ENCODE measurements around the gene TAF10. TPM values are rescaled to one million over a fixed set of nuclear protein-coding genes. Genes with fewer than 3 reads are reported as not detected.

TAF10 gene
- total RNA-seq, 1 donor from 2014 or later = 141 TPM

DNA sequence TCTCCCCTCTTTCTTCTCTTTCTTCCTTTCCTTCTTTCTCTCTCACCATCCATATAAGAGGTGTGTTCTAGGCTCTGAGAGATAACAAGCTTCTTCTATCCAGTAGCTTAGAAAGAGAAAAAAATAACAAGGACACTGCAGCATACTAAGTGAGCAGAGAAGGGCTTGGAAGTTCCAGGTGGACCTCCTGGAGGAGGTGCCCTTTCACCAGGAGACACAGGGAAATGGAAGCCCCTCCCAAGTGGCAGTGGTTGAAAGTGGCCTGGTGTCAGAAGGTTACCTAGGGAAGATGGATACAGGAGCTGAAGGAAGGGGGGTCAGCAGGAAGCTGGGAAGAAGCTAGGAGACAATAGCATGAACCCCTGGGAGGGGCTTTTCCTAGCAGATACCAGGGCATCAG, 38.1 kb upstream of the TAF10 start:
- intact Hi-C loops (cut with micrococcal nuclease) = no loop called here

DNA sequence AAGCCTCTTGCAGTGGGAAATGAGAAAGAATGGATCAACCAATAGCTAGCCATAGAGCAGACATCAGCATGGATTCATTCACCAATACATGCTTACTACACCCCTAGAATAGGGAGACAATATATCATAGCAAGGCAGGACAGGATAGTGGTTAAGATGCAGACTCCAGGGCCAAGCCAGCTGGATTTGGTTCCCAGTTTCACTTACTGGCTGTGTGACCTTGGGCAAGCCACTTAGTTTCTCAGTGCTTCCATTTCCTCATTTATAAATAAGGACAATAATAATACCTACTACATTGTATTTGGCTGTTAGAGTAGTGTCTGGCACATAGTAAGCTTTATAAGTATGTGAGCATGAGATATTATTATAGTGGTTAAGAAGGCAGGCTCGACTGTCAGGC, 36.5 kb upstream of the TAF10 start:
- no peaks in the 10 kb centered on the region for H3K9me3 Mint-ChIP-seq
- intact Hi-C loops (cut with micrococcal nuclease) = no loop called here
- no peak overlapping the region for H3K4me3 Mint-ChIP-seq
- H3K4me1 Mint-ChIP-seq = peaks cover 2% of the 10 kb centered on the region
- no peak overlapping the region for H3K27ac Mint-ChIP-seq
- no peaks in the 10 kb centered on the region for H3K36me3 Mint-ChIP-seq (ENCODE audit: low read depth)
- no peaks in the 10 kb centered on the region for H3K27me3 Mint-ChIP-seq
- DNase-seq = no peak

More for the DNA sequence above, 38.1 kb upstream of the TAF10 start:
- no peak overlapping the region for H3K4me3 Mint-ChIP-seq
- H3K27me3 Mint-ChIP-seq = no peaks in the 10 kb centered on the region
- H3K4me1 Mint-ChIP-seq = peaks cover 2% of the 10 kb centered on the region
- no peak overlapping the region for H3K27ac Mint-ChIP-seq
- H3K36me3 Mint-ChIP-seq (ENCODE audit: low read depth) = no peaks in the 10 kb centered on the region
- no peak for DNase-seq
- no peaks in the 10 kb centered on the region for H3K9me3 Mint-ChIP-seq

DNA sequence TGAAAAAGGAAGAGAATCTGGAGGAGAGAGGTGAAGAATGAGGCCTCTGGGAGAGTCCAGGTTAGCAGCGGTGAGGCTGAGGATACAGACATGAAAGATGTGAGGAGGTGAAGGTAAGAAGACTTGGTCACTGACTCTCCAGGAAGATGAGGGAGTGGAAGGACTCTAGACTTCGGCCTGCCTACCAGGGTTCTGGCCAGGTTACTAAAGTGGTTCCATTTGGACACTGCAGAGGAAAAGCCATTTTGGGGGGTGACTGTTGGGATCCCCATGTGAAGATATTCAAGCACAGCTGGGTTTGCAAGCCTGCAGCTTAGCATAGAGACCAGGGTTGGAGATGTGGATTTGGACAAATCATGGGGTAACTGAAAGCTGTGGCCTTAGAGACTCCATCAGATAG, 35.8 kb upstream of the TAF10 start:
- Mint-ChIP-seq H3K4me3 (no peak overlapping the region), H3K27ac (no peak overlapping the region), H3K36me3 (ENCODE audit: low read depth) (no peaks in the 10 kb centered on the region), H3K4me1 (peaks cover 2% of the 10 kb centered on the region), H3K9me3 (no peaks in the 10 kb centered on the region), H3K27me3 (no peaks in the 10 kb centered on the region)
- DNase-seq = no peak
- intact Hi-C loops (cut with micrococcal nuclease) = no loop called here

DNA sequence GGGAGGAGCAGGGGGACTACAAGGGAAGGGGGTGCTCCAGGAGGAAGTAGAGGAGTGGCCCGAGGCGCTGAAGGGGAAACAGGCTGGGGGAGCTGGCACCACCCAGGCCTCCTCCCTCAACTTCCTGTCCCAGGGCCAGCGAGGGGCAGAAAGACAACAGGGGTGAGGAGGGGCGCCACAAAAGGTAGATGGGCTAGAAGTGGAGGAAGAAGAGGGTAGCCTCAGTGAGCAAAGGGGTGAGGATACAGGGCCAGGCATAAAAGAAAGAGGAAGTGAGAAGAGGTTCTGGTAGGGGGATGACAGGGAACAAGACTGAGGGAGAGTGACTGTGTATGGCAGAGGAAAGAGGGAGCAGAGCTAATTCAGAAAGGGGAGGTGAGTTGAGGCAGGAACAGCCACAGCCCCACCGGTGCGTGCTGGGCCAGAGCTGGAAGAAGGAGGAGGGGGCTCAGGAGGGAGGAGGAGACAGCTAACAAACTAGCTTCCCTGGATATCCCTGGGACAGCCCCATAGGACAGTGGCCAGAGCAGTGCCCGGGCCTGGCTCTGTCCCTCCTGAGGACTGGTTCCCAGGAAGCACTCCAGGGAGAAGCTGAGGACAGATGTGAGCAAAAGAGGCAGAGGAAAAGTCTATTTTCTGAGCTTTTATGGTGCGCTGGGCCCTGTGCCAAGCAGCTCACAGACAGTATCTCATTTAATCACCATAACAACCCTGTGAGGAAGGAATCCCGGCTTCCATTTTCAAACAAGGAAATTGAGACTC, 35.1 kb upstream of the TAF10 start:
- Mint-ChIP-seq H3K27ac (no peak overlapping the region), H3K4me1 (peaks cover 2% of the 10 kb centered on the region), H3K9me3 (no peaks in the 10 kb centered on the region), H3K4me3 (no peak overlapping the region), H3K27me3 (no peaks in the 10 kb centered on the region), H3K36me3 (ENCODE audit: low read depth) (no peaks in the 10 kb centered on the region)
- intact Hi-C loops (cut with micrococcal nuclease) = no loop called here
- peak; percentile 73 for DNase-seq

DNA sequence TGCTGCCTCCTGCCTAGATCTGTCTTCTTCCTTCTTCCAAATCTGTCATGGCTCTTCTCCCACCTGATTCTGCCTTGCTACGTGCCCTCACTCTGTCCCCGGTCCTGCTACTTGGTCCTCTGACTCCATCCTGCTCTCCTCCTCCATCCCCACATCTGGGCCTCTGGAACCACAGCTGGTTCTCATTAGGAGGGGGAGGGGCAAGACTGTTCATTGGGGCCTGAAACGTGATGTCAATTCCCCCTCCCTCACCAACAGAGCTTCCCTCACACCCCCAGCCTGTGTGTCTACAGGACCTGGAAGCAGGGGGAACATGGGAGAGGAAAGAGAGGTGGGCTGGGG, 34.5 kb upstream of the TAF10 start:
- Mint-ChIP-seq H3K4me3 (no peak overlapping the region), H3K27me3 (no peaks in the 10 kb centered on the region), H3K4me1 (peaks cover 2% of the 10 kb centered on the region), H3K9me3 (no peaks in the 10 kb centered on the region), H3K27ac (no peak overlapping the region), H3K36me3 (ENCODE audit: low read depth) (no peaks in the 10 kb centered on the region)
- intact Hi-C loops (cut with micrococcal nuclease) = no loop called here
- DNase-seq = no peak

DNA sequence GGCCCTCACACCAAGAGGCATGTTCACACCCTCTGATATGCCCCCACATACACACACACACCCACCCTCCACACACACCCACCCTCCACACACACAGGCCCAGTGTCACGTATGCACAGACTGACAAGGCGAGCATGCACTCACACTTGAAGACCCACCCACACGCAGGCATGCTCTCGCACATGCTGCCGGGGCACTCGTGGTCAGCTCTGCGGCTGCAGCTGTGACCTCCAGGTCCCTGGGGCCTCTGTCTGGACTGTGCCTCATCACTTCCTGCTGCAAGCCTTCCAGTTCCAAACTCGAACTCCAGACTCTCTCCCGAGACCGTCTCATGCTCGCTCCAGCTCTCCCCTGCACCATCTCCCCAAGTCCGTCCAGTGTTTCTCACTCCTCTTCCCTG, 34.1 kb upstream of the TAF10 start:
- Mint-ChIP-seq H3K4me1 (peaks cover 2% of the 10 kb centered on the region), H3K9me3 (no peaks in the 10 kb centered on the region), H3K27ac (peak overlapping the region; percentile 14), H3K4me3 (no peak overlapping the region), H3K27me3 (no peaks in the 10 kb centered on the region), H3K36me3 (ENCODE audit: low read depth) (no peaks in the 10 kb centered on the region)
- DNase-seq = no peak
- intact Hi-C loops (cut with micrococcal nuclease) = no loop called here

DNA sequence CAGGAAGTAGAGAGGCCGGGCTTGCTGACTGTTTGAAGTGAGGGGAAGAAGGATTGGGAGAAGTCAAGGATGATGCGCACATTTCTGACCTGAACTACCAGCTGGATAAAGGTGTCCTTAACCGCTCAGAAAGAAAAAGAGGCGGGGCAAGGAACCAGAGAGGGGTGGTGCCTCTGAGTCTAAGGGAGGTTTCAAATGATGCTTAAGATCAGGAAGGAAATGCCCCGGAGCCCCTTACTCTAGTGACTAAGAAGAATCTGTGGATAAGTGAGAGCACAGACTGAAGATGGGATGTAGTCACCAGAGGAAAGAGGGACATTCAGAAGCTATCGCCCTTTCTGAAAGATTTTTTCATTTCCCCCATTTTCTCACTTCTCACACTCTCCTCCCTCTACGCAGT, 30.9 kb upstream of the TAF10 start:
- Mint-ChIP-seq H3K27me3 (no peaks in the 10 kb centered on the region), H3K4me3 (no peak overlapping the region), H3K9me3 (no peaks in the 10 kb centered on the region), H3K27ac (no peak overlapping the region), H3K36me3 (ENCODE audit: low read depth) (no peaks in the 10 kb centered on the region), H3K4me1 (peaks cover 8% of the 10 kb centered on the region)
- DNase-seq = no peak
- intact Hi-C loops (cut with micrococcal nuclease) = no loop called here

DNA sequence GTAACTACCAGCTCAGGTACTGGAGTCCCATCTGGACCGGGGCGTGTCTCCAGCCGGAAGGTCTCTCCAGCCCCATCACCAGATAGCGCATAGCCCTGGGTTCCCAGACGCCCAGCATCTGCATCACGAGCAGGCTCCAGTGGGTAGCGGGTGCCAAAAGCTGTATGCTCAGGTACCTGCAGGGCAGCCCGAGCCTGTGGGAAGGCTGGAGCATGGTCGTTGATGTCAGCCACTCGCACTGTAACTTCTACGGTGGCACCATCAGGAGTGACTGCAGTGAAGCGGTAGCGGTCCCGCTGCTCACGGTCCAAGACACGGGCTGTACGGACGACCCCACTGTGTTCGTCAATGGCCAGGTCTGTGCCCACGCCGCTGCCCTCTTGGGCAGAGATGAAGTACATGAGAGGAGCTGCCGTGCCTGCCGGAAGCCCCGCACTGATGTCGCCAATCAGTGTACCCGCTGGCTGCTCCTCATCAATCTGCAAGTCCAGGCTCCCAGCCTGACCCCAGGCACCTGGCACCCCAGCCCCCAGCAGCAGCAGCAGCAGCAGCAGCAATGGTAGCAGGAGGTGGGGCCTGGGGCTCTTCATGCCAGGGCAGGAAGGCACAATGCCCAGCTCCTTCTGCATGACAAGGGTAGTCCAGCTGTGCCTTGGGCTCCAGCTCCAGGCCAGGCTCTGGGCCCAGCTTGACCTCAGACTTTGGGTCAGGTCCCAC, 29.1 kb upstream of the TAF10 start:
- H3K36me3 Mint-ChIP-seq (ENCODE audit: low read depth) = no peaks in the 10 kb centered on the region
- no peaks in the 10 kb centered on the region for H3K27me3 Mint-ChIP-seq
- DNase-seq = no peak
- no peak overlapping the region for H3K4me3 Mint-ChIP-seq
- peaks cover 8% of the 10 kb centered on the region for H3K4me1 Mint-ChIP-seq
- H3K9me3 Mint-ChIP-seq = no peaks in the 10 kb centered on the region
- H3K27ac Mint-ChIP-seq = no peak overlapping the region
- intact Hi-C loops (cut with micrococcal nuclease) = no loop called here

DNA sequence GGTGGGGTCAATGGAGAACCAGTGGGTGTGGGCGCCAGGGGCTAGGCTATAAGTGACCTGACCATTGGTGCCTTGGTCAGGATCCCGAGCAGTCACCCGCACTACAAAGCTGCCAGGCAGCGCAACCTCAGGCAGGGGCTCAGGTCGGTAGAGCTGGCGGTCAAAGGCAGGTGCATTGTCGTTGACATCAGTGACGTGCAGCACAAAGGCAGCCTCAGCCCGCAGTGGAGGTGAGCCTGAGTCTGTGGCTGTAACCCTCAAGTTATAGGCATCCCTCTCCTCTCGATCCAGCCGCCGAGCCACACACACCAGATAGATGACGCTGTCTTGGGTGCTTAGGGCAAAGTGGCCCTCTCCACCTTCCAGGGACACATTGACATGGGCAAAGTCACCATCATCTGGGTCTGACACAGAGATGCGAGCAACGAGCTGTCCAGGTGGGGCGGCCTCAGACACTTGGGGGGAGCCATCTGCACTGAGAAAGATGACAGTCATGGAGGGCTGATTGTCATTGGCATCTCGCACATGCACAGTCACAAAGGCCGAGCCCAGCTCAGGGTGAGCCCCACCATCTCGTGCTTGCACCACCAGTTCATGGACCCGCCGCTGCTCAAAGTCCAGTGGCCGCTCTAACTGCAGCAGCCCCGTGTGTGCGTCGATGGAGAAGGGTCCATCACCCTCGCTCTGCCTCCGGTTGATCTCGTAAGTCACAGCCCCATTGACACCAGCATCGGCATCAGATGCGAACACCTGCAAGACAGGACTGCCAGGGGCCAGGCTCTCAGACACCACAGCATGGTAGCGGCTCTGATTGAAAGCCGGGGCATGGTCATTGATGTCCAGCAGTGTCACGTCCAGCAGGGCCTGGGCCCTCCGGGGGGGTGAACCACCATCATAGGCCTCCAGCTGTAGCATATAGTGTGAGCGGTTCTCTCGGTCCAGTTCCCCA, 28.3 kb upstream of the TAF10 start:
- intact Hi-C loops (cut with micrococcal nuclease) = no loop called here
- Mint-ChIP-seq H3K36me3 (ENCODE audit: low read depth) (no peaks in the 10 kb centered on the region), H3K9me3 (no peaks in the 10 kb centered on the region), H3K4me1 (peaks cover 6% of the 10 kb centered on the region), H3K27me3 (no peaks in the 10 kb centered on the region), H3K4me3 (no peak overlapping the region), H3K27ac (no peak overlapping the region)
- DNase-seq = no peak

DNA sequence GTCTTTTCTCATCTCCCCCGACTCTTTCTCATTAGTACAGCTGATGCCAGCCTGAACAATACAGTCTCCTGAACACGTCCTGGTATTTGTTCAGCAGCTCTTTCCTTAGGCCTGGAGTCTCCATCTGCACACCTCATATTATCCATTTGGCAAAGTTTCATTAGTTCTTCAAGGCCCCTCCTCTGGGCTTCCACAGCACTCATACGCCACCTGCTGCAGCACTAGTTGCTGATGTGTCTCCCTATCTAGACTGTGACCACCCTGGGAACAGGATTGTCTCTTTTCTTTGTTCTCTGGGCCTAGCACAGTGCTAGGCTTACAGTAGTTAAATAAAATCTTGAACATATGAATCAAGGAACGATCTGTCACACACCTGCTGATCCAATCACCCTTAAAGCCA, 26.4 kb upstream of the TAF10 start:
- no peak for DNase-seq
- intact Hi-C loops (cut with micrococcal nuclease) = no loop called here
- peaks cover 6% of the 10 kb centered on the region for H3K4me1 Mint-ChIP-seq
- H3K9me3 Mint-ChIP-seq = no peaks in the 10 kb centered on the region
- H3K27me3 Mint-ChIP-seq = no peaks in the 10 kb centered on the region
- H3K4me3 Mint-ChIP-seq = no peak overlapping the region
- no peaks in the 10 kb centered on the region for H3K36me3 Mint-ChIP-seq (ENCODE audit: low read depth)
- no peak overlapping the region for H3K27ac Mint-ChIP-seq

DNA sequence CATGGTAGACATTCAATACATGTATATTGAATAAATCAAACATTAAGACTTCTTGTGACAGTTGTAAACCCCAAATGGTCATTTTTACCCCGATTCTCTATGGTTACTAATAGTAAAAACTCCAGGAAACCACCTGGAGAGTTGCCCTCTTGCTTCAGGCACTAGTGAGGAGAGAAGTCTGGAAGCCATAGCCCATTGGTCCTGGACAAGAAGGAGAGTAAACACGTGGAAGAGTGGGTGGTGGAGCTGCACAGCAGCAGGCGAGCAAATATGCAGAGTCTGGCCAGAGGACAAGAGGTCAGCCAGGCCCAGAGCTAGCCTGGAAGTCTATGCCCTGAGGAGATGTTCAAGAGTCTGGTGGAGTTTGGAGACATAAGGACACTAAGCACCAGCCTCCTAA, 25.9 kb upstream of the TAF10 start:
- DNase-seq = no peak
- intact Hi-C loops (cut with micrococcal nuclease) = no loop called here
- Mint-ChIP-seq H3K4me1 (peaks cover 6% of the 10 kb centered on the region), H3K4me3 (no peak overlapping the region), H3K27ac (no peak overlapping the region), H3K9me3 (no peaks in the 10 kb centered on the region), H3K27me3 (no peaks in the 10 kb centered on the region), H3K36me3 (ENCODE audit: low read depth) (no peaks in the 10 kb centered on the region)

DNA sequence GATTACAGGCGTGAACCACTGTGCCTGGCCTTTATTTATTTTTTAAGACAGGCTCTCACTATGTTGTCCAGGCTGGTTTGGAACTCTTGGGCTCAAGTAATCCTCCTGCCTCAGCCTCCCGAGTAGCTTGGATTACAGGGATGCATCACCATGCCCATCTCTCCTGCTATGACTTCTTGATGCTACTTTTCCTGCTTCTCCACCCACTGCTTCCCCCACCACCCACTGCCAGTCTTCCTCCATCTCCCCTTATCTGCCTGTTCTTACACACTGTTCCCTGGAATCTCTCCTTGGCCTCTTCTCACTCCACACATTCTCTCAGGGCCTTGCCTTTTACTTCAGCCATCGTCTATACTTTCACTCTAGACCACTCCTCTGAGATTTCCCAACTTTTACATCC, 24.5 kb upstream of the TAF10 start:
- Mint-ChIP-seq H3K27ac (no peak overlapping the region), H3K4me1 (peaks cover 6% of the 10 kb centered on the region), H3K27me3 (no peaks in the 10 kb centered on the region), H3K9me3 (no peaks in the 10 kb centered on the region), H3K4me3 (no peak overlapping the region), H3K36me3 (ENCODE audit: low read depth) (no peaks in the 10 kb centered on the region)
- no peak for DNase-seq
- intact Hi-C loops (cut with micrococcal nuclease) = no loop called here

DNA sequence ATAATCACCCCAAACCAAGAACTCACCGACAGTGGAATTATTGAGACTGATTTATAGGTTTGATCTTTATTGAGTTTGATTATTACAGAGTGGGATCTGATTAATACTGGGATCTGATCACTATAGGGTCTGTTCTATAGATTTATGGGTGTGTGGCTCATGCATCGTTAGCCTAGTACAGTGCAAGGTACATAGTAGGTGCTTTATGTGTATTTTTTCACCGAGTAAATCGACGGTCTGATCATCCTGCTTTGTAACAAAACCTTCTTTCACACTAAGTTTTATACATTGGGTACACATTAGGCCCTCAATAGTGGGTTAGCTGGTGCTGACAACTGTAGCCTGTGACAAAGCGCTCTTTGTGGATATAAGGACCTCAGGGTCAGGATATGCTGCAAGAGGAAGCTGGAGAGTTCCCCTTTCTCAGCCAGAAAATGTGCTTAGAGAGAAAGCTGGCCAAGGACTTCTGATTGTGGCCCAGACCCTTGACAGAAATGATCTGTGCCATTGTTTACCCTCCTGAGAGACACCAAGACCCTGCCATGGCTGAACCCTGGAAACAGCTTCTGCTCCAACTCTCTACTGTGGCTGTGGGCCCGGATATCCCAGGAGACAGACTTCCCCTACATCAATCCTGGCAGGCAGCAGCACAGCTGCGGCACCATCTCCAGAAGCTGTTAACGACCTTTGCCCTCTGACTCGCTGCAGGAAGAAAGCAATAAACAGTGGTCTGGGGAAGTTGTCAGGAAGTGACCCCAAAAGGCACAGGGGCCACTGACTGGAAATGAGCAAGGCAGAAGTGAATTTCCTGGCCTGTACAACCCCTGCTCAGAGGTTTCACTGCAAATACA, 23.3 kb upstream of the TAF10 start:
- no peaks in the 10 kb centered on the region for H3K9me3 Mint-ChIP-seq
- no peak for DNase-seq
- peaks cover 6% of the 10 kb centered on the region for H3K4me1 Mint-ChIP-seq
- intact Hi-C loops (cut with micrococcal nuclease) = no loop called here
- H3K36me3 Mint-ChIP-seq (ENCODE audit: low read depth) = no peaks in the 10 kb centered on the region
- H3K27ac Mint-ChIP-seq = no peak overlapping the region
- no peak overlapping the region for H3K4me3 Mint-ChIP-seq
- H3K27me3 Mint-ChIP-seq = no peaks in the 10 kb centered on the region
